Activated gamma-delta T cell treated with Interleukin-2 at 50 U/mL for 16 hours (primary cell): Measurements from ENCODE around the gene MYRF.

ENCODE experiments used
- DNase-seq: peaks from one replicate; pipeline ENCODE4 v3.0.0-alpha.2; 2020

MYRF gene

DNA sequence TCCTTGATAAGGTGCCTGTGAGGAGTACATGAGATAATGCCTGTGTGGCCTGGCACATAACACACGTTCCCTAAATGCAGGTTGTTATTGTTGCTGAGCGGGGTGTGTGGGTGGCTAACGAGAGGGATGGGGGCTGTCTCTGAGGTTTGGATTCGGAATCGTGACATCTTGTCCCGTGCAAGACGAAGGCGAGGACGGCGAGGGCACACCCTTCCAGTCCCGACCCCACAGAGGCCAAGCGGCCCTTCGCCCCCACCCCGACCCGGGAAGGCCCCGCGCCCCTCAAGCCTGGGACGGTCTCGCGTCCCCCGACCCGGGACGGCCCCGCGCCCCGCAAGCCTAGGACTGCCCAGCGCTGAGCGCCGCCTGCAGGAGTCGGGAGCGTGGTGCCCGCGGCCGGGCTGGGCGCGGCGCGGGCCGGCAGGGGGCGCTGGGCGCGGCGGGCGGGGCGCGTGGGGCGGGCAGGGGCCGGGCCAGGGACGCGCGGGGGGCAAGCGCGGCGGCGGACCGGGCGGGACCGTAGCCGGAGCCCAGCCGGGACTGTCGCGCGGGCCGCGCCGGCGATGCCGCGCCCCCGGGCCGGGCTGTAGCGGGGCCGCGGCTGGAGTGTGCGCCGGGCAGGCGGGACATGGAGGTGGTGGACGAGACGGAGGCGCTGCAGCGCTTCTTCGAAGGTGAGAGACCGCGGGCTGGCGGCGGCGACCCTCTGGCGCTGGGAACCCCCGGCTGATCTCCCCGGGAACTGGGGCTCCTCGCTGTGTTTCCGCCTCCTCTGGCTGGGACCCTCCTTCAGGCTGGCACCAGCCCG lies at the start of gene MYRF:
Gene MYRF (plus strand): TSS at position 520 of the 808 bp plus-strand sequence. CDS start 109 bp downstream, at position 629.
- peak; percentile 56 for DNase-seq

- DNase-seq, result no peak
These were observed 49.6 kb upstream of the MYRF start for GRCh38 chr11:61702701-61703312.

- DNase-seq, result no peak
These were observed 47.6 kb upstream of the MYRF start for GRCh38 chr11:61704838-61705237.

GRCh38 chr11:61706452-61707400 lies 45.7 kb upstream of the MYRF start:
- no peak for DNase-seq

GRCh38 chr11:61707574-61707973 lies 44.9 kb upstream of the MYRF start:
- DNase-seq, result no peak

- no peak for DNase-seq
These were observed 43.3 kb upstream of the MYRF start for GRCh38 chr11:61709110-61709509.

- no peak for DNase-seq
These were observed 42.9 kb upstream of the MYRF start for GRCh38 chr11:61709572-61709971.

GRCh38 chr11:61710019-61710418 lies 42.4 kb upstream of the MYRF start:
- DNase-seq, result no peak

DNA sequence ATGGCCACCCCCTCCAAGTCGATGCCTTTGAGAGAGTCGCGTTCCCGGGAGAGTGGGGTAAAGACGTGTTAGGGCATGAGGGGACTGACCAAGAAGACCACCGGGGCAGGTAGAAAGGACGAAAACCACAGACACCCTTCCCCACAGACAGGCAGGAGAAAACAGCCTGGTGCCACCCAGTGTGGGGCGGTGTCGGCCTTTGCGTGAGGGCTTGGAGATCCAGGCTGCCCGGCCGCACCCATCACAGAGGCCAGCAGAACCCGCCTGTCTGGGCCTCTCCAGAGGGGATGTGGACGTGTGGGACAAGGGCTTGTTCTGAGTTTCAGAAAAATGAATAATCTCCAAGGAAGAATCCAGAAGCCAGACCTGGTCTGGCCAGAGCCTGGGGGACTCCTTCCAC lies 41.4 kb upstream of the MYRF start:
- DNase-seq, result no peak

GRCh38 chr11:61711498-61711897 lies 40.9 kb upstream of the MYRF start:
- no peak for DNase-seq

GRCh38 chr11:61712314-61712713 lies 40.1 kb upstream of the MYRF start:
- DNase-seq, result no peak

DNA sequence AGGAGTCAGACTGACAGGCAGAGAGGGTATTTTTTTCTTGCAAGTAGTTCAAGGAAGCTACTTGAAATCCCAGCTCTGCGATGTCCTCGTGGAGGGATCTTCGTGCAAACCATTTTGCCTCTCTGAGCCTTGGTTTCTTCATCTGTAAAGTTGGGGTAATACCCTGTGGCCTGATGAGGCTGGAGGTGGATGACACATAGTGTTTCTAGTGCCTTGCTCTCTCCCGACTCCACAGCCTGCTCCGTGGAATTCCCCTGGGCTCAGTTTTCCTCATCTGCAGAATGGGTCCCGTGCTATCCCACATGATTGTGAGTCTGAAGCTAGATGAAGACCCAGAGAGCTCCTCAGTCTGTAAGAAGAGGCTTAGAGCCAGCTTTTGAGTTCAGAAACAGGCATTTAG lies 39.6 kb upstream of the MYRF start:
- no peak for DNase-seq

GRCh38 chr11:61713464-61713863 lies 39.0 kb upstream of the MYRF start:
- no peak for DNase-seq

GRCh38 chr11:61713906-61714305 lies 38.5 kb upstream of the MYRF start:
- DNase-seq, result no peak

DNA sequence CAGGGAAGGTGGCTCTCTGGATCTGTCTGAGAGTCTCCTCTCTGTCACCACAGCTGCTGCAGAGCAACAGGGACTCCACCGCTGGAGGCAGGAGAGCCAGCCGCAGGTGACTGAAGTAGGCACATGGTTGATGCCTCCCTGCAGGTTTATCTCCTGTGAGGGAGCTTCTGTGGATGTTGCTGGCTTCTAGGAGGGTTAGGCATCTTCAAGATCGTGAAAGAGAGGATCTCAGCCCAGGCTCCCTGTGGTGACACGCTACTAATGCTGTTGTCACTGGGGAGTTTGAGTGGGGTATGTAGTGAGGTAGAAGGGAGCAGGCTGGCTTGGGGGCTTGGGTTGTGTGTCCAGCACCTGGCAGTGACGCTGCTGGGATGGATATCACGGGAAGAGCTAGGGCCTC lies 38.1 kb upstream of the MYRF start:
- DNase-seq, result no peak

GRCh38 chr11:61714916-61715315 lies 37.5 kb upstream of the MYRF start:
- DNase-seq, result no peak

GRCh38 chr11:61715867-61716266 lies 36.6 kb upstream of the MYRF start:
- no peak for DNase-seq

DNA sequence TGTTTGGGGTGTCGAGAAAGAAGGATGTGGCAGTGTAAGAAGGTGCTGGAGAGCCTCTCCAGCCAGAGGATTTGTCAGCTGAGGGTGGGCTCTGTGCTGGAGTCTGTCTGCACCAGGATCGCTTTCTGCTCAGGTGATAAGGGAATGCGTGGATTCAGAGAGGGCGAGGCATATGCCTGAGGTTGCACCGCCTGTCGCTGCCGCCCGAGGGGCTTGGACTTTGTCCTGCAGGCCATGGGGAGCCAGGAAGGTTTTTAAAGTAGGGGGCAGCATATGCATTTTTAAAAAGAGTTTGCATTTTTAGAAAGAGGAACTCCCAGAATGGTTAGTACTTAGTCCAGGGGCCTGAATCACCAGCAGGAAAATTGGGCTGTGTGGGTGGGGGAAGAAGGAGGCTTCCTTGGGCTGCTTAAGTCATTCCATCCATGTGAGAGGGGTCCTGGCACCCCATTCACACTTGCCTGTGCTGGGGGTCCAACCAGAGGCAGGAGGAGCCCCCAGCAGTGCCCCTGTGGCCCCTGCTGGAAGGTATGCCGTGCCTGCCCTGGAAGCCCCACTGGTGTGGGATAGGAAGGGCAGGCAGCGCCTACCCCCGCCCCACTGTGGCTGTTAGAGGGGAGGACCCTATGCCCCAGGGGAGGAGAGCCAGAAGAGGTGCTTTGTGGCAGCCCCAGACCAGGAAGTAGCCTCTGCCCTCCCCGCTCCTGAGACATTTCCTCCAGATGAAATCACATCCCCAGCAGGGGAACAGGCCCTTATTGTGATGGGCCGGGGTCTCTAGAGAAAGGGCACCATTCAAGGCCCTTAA lies 35.8 kb upstream of the MYRF start:
- no peak for DNase-seq

DNA sequence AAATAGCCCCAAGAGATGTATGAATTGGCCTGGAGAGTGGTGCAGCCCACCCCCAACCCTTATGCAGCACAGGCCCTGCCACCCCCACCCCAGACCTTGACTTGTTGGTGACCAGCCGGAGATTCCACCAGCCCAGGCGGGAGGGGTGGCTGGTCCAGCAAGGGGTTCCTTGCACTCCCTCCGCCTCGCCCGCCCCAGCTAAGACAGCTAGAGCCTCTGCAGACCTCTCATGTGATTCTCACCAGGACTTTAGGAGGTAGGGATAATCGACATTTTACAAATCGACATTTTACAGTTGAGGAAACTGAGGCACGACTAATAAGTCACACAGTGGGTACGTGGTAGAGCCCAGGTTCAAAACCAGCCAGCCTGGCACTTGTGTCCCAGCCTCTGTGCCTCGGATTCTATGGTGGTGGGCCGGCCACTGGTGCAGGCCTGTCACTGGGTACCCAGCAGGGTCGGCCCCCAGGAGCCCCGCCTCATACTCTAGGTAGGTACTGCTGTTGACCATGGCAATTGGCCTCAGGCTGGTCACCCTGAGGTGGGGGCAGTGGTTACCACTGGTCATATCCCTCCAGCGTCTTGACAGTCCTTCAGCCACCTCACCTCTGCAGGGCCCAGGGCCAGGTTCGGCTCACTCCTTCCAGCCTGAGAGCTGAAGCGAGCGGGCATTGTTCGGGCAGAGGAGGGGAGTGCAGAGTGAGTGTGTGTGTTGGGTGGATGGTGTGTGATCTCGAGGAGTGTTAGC lies 35.0 kb upstream of the MYRF start:
- no peak for DNase-seq

DNA sequence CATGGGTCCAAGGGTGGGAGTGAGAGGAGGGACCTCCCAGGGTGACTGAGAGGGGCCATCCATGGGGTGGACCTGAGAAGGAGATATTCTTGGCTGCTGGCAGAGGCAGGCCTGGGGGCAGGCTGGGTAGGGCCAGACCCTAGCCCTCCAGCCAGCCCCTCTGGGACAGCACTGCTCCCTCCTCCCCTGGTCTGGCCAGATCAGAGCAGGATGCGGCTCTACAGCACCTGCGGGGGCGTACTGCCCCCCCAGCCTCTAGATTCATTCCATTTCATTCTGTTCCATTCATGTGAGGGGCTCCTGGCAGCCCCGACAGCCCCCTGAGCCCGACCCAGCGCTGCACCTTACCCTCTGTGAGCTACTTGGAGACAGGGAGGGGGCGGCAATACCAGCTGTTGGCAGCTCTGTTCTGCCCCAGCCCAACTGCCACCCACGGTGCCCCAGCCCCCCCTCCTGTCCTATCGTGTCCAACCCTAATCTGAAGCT lies 34.3 kb upstream of the MYRF start:
- no peak for DNase-seq

DNA sequence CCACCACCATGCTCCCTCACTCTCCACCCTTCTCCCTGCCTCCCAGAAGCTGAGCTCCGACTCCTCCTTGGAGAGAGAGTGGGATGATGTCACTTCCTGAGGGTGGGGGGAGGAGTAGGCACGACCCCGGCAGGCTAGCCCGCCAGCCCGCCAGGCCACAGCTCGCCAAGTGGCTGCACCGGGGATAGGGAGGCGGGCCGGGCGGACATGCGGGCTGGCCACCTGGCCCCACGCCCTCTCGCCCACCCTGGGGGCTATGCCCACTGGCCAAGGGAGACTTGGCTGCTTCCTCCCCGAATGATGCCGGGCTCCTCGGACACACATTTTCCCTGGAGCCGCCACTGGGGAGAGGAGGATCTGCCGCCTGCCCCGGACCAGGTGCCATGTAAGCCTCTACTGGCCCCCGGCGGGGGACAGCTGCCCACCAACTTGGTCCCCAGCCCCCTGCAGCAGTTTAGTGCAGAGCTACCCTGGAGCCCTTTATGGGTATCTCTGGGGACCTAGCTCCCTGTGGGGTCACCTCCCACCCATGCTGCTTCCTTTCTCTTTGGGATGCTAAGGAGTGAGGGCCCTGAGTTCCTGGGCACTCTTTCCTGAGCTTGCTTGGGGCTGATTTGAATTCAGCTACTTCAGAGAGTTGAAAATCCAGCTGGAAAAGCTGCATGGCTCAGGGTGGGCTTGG lies 33.7 kb upstream of the MYRF start:
- no peak for DNase-seq
